GM12865 (cell line): ENCODE results near the gene ZDHHC6.

ENCODE experiments used
- DNase-seq: peaks from one replicate; pipeline ENCODE4 v3.0.0; 2010; ENCODE audit warnings: low read depth
- H3K4me3 ChIP-seq: 2 replicates; pipeline ENCODE4 v1.5.1; 2011; ENCODE audit warnings: mild to moderate bottlenecking, low read depth, low read length, control low read depth
- TF ChIP-seq, protein P1 (sequence below): IDR thresholded peaks from 2 replicates; pipeline ENCODE4 v1.5.1; 2011; ENCODE audit warnings: low read length, control low read depth, low read depth, inconsistent platforms; ENCODE audit not compliant: insufficient read depth; ENCODE audit errors: missing control alignments

The ZDHHC6 gene

DNA sequence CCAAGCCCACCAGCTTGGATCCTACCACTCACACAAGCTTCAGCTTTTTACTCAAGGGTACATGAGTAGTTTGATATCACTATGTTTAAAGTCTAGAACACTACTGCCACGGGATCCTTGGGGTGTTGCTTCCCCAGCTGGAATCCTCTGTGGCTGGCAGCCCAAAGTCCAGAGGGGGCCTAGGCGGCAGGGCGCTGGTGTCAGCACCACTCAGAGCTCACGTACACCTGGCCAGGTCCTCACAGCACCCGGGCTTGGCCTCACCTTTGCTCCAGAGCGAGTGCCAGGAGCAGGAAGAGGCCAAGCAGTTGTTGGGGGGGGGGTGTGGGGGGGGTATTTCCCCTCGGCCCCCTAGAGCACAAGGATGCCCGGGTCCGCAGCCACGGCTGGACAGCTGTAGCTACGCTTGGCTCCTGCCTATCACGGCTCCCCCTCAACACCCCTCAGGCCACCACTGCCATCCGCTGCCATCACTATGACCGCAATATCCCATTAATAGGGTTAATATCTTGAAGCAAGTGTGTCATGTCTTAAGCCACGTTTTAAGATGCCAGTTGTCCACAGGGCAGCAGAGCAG, 17.0 kb downstream of the ZDHHC6 start:
- DNase-seq = no peak
- TF ChIP-seq, protein P1, sequence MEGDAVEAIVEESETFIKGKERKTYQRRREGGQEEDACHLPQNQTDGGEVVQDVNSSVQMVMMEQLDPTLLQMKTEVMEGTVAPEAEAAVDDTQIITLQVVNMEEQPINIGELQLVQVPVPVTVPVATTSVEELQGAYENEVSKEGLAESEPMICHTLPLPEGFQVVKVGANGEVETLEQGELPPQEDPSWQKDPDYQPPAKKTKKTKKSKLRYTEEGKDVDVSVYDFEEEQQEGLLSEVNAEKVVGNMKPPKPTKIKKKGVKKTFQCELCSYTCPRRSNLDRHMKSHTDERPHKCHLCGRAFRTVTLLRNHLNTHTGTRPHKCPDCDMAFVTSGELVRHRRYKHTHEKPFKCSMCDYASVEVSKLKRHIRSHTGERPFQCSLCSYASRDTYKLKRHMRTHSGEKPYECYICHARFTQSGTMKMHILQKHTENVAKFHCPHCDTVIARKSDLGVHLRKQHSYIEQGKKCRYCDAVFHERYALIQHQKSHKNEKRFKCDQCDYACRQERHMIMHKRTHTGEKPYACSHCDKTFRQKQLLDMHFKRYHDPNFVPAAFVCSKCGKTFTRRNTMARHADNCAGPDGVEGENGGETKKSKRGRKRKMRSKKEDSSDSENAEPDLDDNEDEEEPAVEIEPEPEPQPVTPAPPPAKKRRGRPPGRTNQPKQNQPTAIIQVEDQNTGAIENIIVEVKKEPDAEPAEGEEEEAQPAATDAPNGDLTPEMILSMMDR = no peak
- no peak overlapping the region for H3K4me3 ChIP-seq

DNA sequence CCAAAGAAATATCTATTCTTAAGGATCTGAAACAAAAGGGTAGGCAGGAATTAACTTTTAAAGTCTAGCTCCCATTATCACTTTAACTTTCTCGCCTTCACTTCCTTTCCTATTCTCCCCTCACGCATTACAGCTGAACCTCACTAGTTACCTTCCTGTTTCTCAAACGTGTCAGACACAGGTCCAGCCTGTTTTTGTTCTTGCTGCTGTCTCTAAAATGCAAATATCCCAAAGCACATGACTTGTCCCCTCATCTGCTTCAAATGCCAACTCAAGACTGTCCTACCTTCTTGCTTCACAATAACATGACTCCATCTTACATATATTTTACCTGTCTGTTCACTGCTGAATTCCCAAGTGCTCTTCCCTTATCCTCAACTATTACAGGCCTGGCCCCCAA, 17.6 kb downstream of the ZDHHC6 start:
- TF ChIP-seq, protein P1 = no peak
- H3K4me3 ChIP-seq = no peak overlapping the region
- peak; percentile 18 for DNase-seq

DNA sequence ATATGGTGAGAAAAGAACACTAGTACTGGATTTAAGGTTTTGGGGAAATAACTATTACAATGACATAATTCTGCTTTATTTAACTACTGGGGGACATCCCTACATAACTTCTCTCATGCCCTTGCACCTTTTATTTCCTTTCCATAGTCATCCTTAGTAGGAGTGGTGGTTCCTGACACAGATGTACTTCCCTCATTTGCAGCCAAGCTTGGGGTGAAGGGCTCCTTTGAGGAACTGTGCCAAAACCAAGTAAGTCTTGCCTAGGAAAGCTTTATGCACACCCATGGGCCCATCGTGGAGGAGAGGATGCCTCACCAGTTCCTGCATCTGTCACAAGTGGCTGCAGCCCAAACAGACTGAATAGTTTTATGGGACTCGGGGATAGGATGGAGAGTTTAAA, 20.6 kb downstream of the ZDHHC6 start:
- DNase-seq = no peak
- H3K4me3 ChIP-seq = no peak overlapping the region
- TF ChIP-seq, protein P1 = no peak

DNA sequence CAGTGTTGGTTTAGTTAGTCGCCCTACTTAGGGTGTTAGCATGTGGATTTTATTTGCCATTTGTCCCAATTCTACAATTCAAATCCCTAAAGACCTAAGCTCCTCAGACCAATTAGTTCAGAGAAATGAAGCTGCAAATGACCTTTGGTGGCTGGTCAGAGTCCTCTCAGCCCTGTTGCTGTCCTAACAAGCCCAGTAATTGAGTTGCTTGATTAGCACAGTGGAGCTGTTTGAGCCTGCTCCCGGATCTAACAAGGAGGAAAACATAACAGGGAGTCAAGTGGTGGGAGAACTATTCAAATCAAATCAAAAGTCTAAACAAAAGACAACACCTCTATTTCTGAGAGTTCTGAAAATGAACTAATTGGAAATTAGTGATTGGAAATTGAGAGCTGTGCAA, 22.1 kb downstream of the ZDHHC6 start:
- TF ChIP-seq, protein P1 = no peak

DNA sequence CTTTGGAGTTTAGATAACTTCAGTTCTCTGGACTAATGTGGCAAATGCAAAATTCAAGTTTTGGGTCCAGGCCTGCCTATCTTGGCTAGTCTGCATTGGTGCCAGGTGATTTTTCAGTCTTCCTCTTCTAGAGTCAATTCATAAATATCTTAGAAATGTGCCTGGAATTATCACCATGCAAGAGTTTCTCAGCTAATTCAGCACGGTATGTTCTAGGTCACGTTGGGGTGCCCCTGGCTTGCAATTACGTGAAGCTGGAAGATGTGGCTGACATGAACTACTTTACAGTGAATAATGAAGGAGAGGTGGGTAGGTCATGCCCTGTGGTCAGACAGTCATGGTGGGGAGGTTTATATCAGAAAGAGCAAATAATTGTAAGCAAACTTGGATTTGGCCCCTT, 25.0 kb downstream of the ZDHHC6 start:
- H3K4me3 ChIP-seq = no peak overlapping the region
- TF ChIP-seq, protein P1 = no peak
- DNase-seq = no peak

More for the DNA sequence above, 22.1 kb downstream of the ZDHHC6 start:
- no peak for DNase-seq
- H3K4me3 ChIP-seq = no peak overlapping the region

DNA sequence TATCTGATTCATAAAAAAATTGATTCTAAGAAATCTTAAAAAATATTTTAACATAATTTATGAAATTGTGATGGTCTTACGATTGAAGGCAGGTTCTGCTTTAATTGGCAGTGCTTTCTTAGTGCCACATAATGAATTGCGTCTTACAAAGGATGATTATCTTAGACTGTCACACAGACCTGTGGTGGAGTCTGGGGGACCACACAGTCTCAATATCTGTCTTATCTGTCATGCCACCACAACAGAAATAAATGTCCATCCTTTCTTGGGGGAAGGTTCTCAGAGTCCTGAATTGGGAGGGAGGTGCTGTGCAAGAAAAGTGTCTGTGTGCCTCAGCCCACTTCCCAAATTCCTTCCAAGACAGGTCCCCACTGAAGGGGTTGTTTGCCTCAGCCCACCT, 34.0 kb downstream of the ZDHHC6 start:
- H3K4me3 ChIP-seq = no peak overlapping the region
- no peak for DNase-seq
- TF ChIP-seq, protein P1 = no peak

DNA sequence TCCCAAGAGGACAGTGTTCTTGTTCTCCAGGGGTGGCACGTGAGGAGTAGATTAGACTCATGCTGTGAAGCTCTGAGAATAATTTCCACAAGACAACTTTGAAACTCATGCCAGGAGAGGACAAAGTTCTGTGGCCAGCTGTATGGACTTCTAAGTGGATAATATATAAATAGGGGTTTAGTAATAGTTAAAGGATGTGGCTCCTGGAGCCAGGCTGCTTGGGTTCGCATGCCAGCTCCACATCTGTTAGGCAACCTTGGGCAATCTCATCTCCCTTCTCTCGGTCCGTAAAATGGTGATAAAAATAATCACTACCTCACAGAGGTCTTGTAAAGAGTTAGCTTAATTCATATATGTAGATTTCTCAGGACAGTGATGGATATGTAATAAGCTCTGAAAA, 37.0 kb downstream of the ZDHHC6 start:
- no peak for DNase-seq
- no peak overlapping the region for H3K4me3 ChIP-seq
- TF ChIP-seq, protein P1 = no peak
